ENCODE data around the gene EML1.

Gene EML1

GRCh38 chr14:99908653-99909250 is 115.5 kb downstream of the EML1 start:
- DNase-seq = no peak

GRCh38 chr14:99909513-99910064 is 116.4 kb downstream of the EML1 start:
- DNase-seq = no peak

- DNase-seq = no peak
These were observed 117.4 kb downstream of the EML1 start for GRCh38 chr14:99910337-99911309.

DNA sequence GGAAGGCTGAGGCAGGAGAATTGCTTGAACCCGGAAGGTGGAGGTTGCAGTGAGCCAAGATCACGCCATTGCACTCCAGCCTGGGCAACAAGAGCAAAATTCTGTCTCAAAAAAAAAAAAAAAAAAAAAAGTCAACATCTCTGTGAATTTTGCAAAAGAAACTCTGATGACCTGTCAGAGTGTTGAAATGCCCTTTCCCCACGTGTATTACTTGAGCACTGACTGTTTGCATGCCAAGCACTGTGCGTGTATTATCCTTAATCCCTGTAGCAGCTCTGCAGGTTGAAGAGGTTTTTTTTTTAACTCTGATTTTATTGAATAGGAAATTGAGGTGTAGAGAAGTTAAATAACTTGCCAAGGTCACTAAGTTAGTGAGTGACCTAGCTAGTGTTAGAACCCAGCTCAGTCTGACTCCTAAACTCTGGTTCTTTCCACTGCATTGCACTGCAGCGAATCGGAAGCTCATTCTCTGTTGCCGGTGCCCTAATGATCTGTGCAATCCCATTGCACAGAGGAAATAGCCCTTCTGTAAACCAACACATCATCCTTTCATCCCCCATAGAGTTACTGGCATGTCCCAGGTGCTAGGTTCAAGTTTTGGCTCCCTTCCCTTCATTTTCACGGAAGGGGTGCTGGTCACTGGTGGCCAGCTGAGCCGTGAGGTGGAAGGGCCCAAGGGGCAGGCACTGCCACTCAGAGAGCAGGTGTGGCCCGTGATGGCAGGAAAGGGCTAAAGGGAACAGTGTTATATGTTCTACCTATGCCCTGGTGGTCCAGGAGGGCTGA is 122.3 kb downstream of the EML1 start:
- no peak for DNase-seq

DNA sequence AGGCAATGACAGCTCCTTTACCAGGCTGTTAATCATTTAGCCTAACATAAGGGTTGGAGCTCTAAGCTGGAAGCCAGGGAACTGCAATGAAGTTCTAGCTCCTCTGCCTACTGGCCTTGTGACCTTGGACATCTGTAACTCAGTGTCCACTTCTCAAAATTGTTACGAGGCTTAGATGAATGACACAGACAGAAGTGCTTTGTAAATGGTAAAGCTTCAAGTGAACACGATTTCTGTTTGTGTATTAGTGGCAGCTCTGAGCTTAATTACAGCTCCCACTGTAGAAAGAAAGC is 122.8 kb downstream of the EML1 start:
- no peak for DNase-seq

GRCh38 chr14:99918781-99919180 is 125.6 kb downstream of the EML1 start:
- no peak for DNase-seq

GRCh38 chr14:99921425-99921824 is 128.2 kb downstream of the EML1 start:
- DNase-seq = no peak

DNA sequence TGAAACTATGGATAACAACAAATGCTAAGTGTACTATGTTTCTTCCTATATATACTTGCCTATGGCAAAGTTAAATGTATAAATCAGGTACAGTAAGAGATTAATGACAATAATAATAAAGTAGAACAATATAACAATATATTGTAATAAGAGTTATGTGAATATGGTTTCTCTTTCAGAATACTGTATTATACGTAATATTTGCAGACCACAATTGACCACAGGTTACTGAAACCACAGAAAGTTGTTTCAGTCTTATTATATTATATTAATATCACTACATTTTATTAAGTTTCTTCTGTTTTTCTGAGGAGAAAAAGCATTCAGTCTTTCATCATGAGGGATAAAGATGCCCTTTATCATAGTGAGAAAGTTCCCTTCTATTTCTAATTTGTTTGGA is 131.2 kb downstream of the EML1 start:
- no peak for DNase-seq

GRCh38 chr14:99925471-99925870 is 132.3 kb downstream of the EML1 start:
- DNase-seq = no peak

DNA sequence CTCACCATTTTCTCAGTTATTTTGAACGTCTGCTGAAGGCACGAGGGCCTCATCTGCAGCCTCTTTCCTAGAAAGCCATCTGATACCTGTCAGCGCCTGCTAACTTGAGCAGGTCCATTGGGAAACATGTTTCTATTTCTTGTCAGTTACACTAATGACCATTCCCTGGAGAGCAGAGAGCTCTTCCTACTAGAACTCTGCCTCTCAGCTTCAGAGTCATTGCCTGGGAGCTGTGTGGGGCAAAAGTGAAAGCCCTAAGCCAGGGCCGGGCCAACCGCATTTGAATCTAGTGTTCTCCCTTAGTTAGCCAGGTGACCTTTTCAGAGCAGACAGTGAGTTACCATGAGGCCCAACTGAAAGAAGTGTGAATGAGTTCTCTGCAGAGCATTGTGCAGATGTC is 135.8 kb downstream of the EML1 start:
- DNase-seq = no peak

- DNase-seq = no peak
These were observed 136.4 kb downstream of the EML1 start for GRCh38 chr14:99929601-99930000.

GRCh38 chr14:99930420-99931274 is 137.4 kb downstream of the EML1 start:
- no peak for DNase-seq

DNA sequence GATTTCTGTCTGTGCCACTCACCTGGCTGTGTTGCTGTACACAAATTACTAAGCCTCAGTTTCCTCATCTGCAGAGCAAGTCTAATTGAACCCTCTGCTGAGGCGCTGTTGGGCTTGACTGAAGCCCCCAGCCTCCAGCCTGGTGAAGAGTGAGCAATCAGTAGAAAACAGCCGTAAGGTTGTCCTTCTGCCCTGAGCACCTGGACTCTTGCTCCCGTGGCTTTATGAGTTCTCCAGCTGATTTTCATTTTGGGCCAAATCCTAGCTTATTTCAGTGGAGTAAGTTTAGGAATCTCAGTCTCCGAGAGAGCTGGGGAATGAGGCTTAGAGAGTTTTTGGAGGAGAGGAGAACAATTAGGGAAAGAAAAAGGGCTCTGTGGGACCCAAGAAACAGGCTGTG is 138.1 kb downstream of the EML1 start:
- no peak for DNase-seq

GRCh38 chr14:99936056-99936455 is 142.8 kb downstream of the EML1 start:
- no peak for DNase-seq

GRCh38 chr14:99936738-99937474 is 143.7 kb downstream of the EML1 start:
- no peak for DNase-seq

DNA sequence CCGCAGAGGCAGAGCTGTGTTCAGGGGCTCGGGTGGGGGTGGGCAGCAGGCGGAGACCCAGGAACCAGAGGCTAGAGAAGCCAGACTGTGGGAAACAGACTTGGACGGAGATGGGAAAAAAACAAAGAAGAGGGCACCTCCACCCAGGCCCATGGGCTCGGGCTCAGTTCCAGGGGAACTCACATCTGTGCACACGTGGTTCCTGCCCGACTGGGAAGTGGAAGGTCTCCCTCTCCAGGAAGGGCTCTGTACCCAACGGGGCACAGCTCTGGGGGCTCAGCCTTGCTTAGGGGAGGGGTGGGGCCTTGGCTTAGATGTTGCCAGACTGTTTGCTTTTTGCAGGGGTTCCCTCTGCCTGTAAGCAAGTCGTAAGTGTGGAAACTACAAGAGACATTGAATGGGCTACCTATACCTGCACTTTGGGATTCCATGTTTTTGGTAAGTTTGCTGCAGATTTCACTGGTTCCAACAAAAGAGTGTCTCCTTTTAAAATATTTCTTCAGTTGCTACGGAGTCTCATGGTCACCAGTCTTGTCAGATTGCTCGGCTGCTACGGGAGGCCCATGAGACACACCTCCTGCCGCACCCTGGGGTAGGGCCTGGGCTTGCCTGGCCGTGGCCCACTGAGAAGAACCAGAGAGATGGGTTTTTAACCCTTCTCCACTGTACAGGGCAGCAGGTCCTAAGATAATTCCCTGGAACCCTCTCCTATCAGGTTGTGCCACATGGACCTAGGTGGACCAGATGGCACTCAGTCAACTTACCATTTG is 144.4 kb downstream of the EML1 start:
- no peak for DNase-seq

DNA sequence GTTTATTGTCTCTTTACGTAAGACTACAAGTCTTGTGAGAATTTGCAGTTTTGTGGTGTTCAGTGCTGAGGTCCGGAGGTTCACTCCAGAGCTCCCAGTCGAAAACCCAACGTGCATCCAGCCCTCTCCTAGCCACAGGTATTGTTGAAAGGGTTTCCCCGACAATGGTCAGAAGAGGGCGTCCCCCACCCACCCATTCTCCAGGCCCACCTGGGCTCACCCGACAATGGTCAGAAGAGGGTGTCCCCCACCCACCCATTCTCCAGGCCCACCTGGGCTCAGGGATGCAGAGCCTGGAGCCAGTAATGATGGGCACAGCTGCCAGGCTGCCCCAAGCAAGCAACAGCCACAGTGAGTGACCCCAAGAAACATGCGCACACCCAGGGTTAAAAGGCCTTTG is 145.2 kb downstream of the EML1 start:
- no peak for DNase-seq

- DNase-seq = no peak
These were observed 145.7 kb downstream of the EML1 start for GRCh38 chr14:99938896-99939295.

DNA sequence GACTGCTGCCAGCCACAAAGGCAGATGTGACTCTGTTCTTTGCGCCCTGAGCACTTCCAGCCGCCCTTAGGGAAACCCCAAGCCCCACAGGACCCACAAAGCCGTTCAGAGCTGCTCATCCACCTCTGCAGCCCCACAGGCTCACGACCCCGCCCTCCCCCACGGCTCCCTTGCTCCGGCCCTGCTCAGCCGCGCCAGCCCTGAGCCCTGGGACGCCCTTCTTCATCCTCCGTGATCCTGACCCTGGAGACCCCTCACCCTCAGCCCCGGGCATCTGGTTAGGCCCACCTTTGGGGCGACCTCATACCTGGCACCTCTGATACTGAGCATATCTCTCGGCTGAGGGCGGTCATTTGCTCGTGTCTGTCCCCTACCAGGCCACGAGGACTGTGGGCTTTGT is 146.2 kb downstream of the EML1 start:
- DNase-seq = no peak

GRCh38 chr14:99940064-99940463 is 146.9 kb downstream of the EML1 start:
- no peak for DNase-seq

DNA sequence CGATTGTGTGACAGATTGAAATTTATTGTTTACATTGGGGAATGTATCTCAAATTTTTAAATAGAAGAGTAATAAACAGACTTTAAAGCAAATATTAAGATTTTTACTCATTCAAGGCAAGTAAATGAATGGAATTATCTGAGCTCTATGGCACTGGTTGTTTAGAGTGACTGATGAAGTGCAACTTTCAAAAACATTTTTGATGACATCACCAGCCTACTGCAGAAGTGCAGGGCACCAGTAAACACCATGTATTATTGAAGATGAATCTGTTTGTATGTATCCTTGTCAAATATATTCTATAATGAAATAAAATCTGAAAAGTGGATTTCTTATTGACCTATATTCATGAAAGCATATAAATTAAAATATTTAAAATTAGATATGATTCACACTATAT is 148.0 kb downstream of the EML1 start:
- DNase-seq = no peak

Data from NCI-H2029 treated with DMSO at 0.1 percent for 48 hours (cell line).